SU-DHL-6 (cell line): ENCODE results near the gene SLC7A4.

Source experiments
- H2AFZ ChIP-seq: fragments of 200-600 bp; sonication (generic); 2 replicates; pipeline ENCODE4 v1.6.1; 2014; ENCODE audit warnings: low read depth, mild to moderate bottlenecking, moderate library complexity, mixed read lengths, antibody characterized with exemption, low read length; ENCODE audit not compliant: severe bottlenecking
- H3F3A ChIP-seq: fragments of 200-600 bp; shearing (Covaris generic); 2 replicates; pipeline ENCODE4 v1.6.0; 2016; ENCODE audit warnings: antibody characterized with exemption, mild to moderate bottlenecking; ENCODE audit not compliant: insufficient read depth
- H3K27ac ChIP-seq: fragments of 200-600 bp; sonication (generic); 2 replicates; pipeline ENCODE4 v1.5.1; 2016; ENCODE audit warnings: low read depth, mild to moderate bottlenecking, low read length, moderate library complexity, mixed read lengths
- H3K27me3 ChIP-seq: fragments of 200-600 bp; sonication (generic), shearing (Covaris generic); 2 replicates; pipeline ENCODE4 v1.6.0; 2014; ENCODE audit warnings: mild to moderate bottlenecking, low read length
- H3K36me3 ChIP-seq: fragments of 200-600 bp; sonication (generic); 2 replicates; pipeline ENCODE4 v1.6.1; 2014; ENCODE audit warnings: mild to moderate bottlenecking, low read length, mixed read lengths
- H3K4me2 ChIP-seq: fragments of 300-600, 200-600 bp; shearing (Covaris generic), sonication (generic); 2 replicates; pipeline ENCODE4 v1.6.0; 2014; ENCODE audit warnings: low read length, low read depth, mild to moderate bottlenecking; ENCODE audit not compliant: poor library complexity, severe bottlenecking
- H3K4me3 ChIP-seq: fragments of 200-600 bp; sonication (generic); 2 replicates; pipeline ENCODE4 v1.5.1; 2014; ENCODE audit warnings: antibody characterized with exemption, low read length, mild to moderate bottlenecking, mixed read lengths; ENCODE audit not compliant: insufficient read depth, poor library complexity, severe bottlenecking
- H3K79me2 ChIP-seq: fragments of 200-600 bp; sonication (generic); 2 replicates; pipeline ENCODE4 v1.6.1; 2014; ENCODE audit warnings: mild to moderate bottlenecking, low read length, moderate library complexity; ENCODE audit not compliant: insufficient read depth
- H3K9ac ChIP-seq: fragments of 200-600 bp; sonication (generic); 2 replicates; pipeline ENCODE4 v1.7.0; 2014; ENCODE audit warnings: mild to moderate bottlenecking, low read length
- H3K9me2 ChIP-seq: fragments of 200-600 bp; sonication (generic); replicated peaks from 2 replicates; pipeline ENCODE4 v1.6.1; 2014; ENCODE audit warnings: low read length; ENCODE audit not compliant: insufficient read depth
- H3K9me3 ChIP-seq: fragments of 200-600 bp; sonication (generic); 2 replicates; pipeline ENCODE4 v1.6.1; 2014; ENCODE audit warnings: low read length, mixed read lengths; ENCODE audit not compliant: insufficient read depth
- H4K20me1 ChIP-seq: fragments of 200-600 bp; sonication (generic); 2 replicates; pipeline ENCODE4 v1.6.1; 2014; ENCODE audit warnings: low read depth, mild to moderate bottlenecking, antibody characterized with exemption, low read length, moderate library complexity, mixed read lengths
- EZH2phosphoT487 ChIP-seq: fragments of 200-600 bp; sonication (generic), shearing (Covaris generic); conservative IDR thresholded peaks from 2 replicates; pipeline ENCODE4 v1.6.1; 2018; ENCODE audit warnings: mild to moderate bottlenecking, antibody characterized with exemption, low read length, moderate library complexity, mixed read lengths
- TF ChIP-seq, protein P1 (sequence below): fragments of 200-600 bp; sonication (generic); IDR thresholded peaks from one replicate; pipeline ENCODE4 v1.5.1; 2017; ENCODE audit warnings: antibody characterized with exemption, mild to moderate bottlenecking, low read length, moderate library complexity; ENCODE audit not compliant: insufficient read depth, poor library complexity, severe bottlenecking

Gene SLC7A4

DNA sequence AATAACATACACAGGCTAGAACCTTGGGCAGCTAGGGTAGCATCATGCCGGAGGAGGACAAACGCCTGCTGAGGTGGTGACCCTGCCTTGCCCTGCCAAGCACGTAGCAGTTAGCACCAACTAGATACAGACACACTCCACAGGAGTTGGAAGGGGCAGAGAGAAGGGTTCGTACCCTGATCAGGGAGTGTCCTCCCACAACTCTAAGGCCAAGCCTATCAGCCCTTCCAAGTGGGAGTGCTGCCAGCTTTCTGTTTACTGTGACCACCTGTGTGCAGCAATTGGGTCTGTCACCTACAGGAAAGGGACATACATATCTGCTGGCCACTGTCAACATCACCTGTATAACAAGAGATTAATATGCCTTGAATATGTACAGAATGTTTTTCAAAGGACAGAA, 28.6 kb downstream of the SLC7A4 start:
- Histone ChIP-seq H3K9ac (no peak overlapping the region), H3K36me3 (no peaks in the 10 kb centered on the region), H3K27ac (no peak overlapping the region), H3K9me3 (no peaks in the 10 kb centered on the region), H3K9me2 (no peaks in the 10 kb centered on the region), H3K79me2 (peaks cover 8% of the 10 kb centered on the region), H3K4me2 (peak overlapping the region; percentile 90), H3K4me3 (no peak overlapping the region), H4K20me1 (no peaks in the 10 kb centered on the region), H3F3A (no peaks in the 10 kb centered on the region), H3K27me3 (no peaks in the 10 kb centered on the region), H2AFZ (no peak overlapping the region)
- TF ChIP-seq EZH2phosphoT487, result no peak
- TF ChIP-seq, protein P1, sequence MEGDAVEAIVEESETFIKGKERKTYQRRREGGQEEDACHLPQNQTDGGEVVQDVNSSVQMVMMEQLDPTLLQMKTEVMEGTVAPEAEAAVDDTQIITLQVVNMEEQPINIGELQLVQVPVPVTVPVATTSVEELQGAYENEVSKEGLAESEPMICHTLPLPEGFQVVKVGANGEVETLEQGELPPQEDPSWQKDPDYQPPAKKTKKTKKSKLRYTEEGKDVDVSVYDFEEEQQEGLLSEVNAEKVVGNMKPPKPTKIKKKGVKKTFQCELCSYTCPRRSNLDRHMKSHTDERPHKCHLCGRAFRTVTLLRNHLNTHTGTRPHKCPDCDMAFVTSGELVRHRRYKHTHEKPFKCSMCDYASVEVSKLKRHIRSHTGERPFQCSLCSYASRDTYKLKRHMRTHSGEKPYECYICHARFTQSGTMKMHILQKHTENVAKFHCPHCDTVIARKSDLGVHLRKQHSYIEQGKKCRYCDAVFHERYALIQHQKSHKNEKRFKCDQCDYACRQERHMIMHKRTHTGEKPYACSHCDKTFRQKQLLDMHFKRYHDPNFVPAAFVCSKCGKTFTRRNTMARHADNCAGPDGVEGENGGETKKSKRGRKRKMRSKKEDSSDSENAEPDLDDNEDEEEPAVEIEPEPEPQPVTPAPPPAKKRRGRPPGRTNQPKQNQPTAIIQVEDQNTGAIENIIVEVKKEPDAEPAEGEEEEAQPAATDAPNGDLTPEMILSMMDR, result no peak

DNA sequence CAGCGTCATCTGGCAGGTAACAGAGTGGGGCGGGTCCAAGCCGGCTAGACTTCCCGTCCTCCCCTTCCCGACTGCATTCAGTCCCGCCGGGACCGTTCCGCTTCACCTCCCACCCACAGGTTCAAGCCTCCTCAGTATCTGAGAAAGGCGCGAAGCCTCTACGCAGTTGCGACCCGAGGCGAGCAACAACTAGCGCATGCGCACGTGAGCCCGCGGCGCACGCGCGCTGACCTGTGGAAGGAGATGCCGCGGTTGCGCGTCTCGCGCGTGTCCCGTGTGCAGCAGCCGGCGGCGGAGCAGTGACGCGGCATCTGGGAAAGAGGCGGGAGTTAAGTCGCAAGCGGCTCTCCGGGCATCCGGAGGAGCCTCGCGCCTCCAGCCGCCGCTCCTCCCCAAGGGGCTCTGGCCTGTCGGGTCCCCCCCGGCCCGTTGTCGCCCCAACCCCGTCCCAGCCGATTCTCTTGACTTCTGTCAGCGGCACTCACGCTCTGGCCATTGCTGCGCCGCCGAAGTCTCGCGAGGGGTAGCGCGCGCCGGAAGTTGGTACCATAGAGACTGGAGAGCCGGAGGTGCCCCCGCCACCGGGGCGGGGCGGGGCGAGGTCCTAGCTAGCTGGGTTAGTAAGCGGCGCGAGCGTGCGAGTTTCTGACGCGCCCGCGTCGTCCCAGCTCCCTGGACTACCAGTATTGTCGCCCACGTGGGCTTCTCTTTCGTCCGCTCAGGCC, 30.6 kb downstream of the SLC7A4 start, which contains the start of gene THAP7:
THAP7 (minus strand) TSS at position 518 of the 725 bp plus-strand sequence; CDS start at position 311, 207 bp downstream.
- Histone ChIP-seq H3K9ac (peak within 1 kb of the TSS; percentile 95), H3K4me2 (peak within 1 kb of the TSS; percentile 90), H3K79me2 (peaks cover 8% of the 10 kb centered on the region), H4K20me1 (no peaks in the 10 kb centered on the region), H3F3A (no peaks in the 10 kb centered on the region), H3K9me2 (no peaks in the 10 kb centered on the region), H3K4me3 (peak within 1 kb of the TSS; percentile 89), H3K9me3 (no peaks in the 10 kb centered on the region), H2AFZ (peak within 1 kb of the TSS; percentile 80), H3K36me3 (no peaks in the 10 kb centered on the region), H3K27me3 (no peaks in the 10 kb centered on the region), H3K27ac (peak within 1 kb of the TSS; percentile 95)
- TF ChIP-seq, protein P1, result no peak
- no peak for TF ChIP-seq EZH2phosphoT487

DNA sequence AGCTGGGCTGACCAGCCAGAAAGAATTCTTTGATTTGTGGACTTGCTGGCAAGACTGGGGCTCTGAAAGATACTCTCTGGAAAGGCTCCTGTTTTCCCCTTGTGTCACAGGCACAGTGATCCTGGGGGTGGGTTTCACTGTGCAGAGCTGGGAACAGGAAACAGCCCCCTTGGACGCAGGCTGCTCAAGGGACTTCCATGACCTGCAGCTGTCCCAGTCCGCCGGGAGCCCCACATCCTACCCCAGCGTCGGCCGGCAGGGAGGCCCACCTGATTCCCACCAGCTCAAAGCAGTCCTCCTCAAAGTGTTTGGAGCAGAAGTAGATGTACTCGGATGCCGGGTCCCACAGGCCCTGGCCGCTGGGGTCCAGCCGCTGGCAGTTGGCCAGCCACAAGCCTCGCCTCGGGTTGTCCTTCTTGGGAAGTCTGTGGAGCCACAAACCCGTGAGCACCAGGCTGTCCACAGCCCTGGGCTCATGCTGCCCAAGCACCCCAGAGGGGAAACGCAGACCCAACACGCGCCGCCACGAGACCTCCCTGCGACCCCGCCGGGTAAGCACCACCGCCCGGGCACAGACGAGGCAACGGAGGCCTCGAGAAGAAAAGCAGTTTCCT, 31.3 kb downstream of the SLC7A4 start:
- H2AFZ ChIP-seq, result peak overlapping the region; percentile 80
- TF ChIP-seq, protein P1, result no peak
- no peak for TF ChIP-seq EZH2phosphoT487
- H4K20me1 ChIP-seq, result no peaks in the 10 kb centered on the region
- H3K9ac ChIP-seq, result peak overlapping the region; percentile 95
- no peaks in the 10 kb centered on the region for H3K36me3 ChIP-seq
- no peaks in the 10 kb centered on the region for H3K27me3 ChIP-seq
- H3K27ac ChIP-seq, result peak overlapping the region; percentile 95
- peaks cover 8% of the 10 kb centered on the region for H3K79me2 ChIP-seq
- H3K9me3 ChIP-seq, result no peaks in the 10 kb centered on the region
- H3K9me2 ChIP-seq, result no peaks in the 10 kb centered on the region
- no peaks in the 10 kb centered on the region for H3F3A ChIP-seq
- H3K4me2 ChIP-seq, result peak overlapping the region; percentile 90
- peak overlapping the region; percentile 89 for H3K4me3 ChIP-seq
